Nephron (organoid): ENCODE results near the gene PTPRA.

Experiments used
- H3K27ac Mint-ChIP-seq, 3 experiments: 2 replicates each; pipeline ENCODE4 v1.8.0; 2020; ENCODE audit warnings: mixed read lengths in 3 of 3, mild to moderate bottlenecking in 2 of 3, moderate library complexity in 1 of 3
- H3K27me3 Mint-ChIP-seq: 2 replicates; pipeline ENCODE4 v1.8.0; 2021; ENCODE audit warnings: low read depth, mild to moderate bottlenecking, moderate library complexity, mixed read lengths
- H3K36me3 Mint-ChIP-seq: 2 replicates; pipeline ENCODE4 v1.8.0; 2020; ENCODE audit warnings: low read depth, mixed read lengths
- H3K4me1 Mint-ChIP-seq: 2 replicates; pipeline ENCODE4 v1.8.0; 2020; ENCODE audit warnings: mixed read lengths
- H3K4me3 Mint-ChIP-seq, 3 experiments: 2 replicates each; pipeline ENCODE4 v1.8.0; 2020; ENCODE audit warnings: mild to moderate bottlenecking in 3 of 3, mixed read lengths in 3 of 3, moderate library complexity in 2 of 3
- H3K9me3 Mint-ChIP-seq: 2 replicates; pipeline ENCODE4 v1.8.0; 2020; ENCODE audit warnings: mixed read lengths
- CTCF ChIP-seq, 3 experiments: fragments of 200-600 bp; sonication (generic); IDR thresholded peaks; one replicate each; pipeline ENCODE4 v1.5.0; 2021; ENCODE audit warnings: antibody characterized with exemption in 3 of 3; ENCODE audit not compliant: unreplicated experiment in 3 of 3

Gene PTPRA

GRCh38 chr20:2984028-2984501 lies 110.8 kb downstream of the PTPRA start:
- Mint-ChIP-seq H3K27me3 (no peaks in the 10 kb centered on the region), H3K27ac (no peak overlapping the region), H3K4me3 (no peak overlapping the region), H3K36me3 (peaks cover 27% of the 10 kb centered on the region), H3K4me1 (no peaks in the 10 kb centered on the region), H3K9me3 (no peaks in the 10 kb centered on the region)
- no peak for TF ChIP-seq CTCF (IDR thresholded peaks at IDR 0.05; ENCODE audit: unreplicated experiment in 3 of 3)

- Mint-ChIP-seq H3K27ac (no peak overlapping the region), H3K4me1 (no peaks in the 10 kb centered on the region), H3K9me3 (no peaks in the 10 kb centered on the region), H3K4me3 (no peak overlapping the region), H3K36me3 (peaks cover 34% of the 10 kb centered on the region), H3K27me3 (no peaks in the 10 kb centered on the region)
- TF ChIP-seq CTCF (IDR thresholded peaks at IDR 0.05; ENCODE audit: unreplicated experiment in 3 of 3): no peak
Observed at GRCh38 chr20:2984956-2985661, 111.8 kb downstream of the PTPRA start.

- no peak for TF ChIP-seq CTCF (IDR thresholded peaks at IDR 0.05; ENCODE audit: unreplicated experiment in 3 of 3)
- no peaks in the 10 kb centered on the region for H3K4me1 Mint-ChIP-seq
- H3K27me3 Mint-ChIP-seq: no peaks in the 10 kb centered on the region
- H3K4me3 Mint-ChIP-seq: no peak overlapping the region
- no peak overlapping the region for H3K27ac Mint-ChIP-seq
- no peaks in the 10 kb centered on the region for H3K9me3 Mint-ChIP-seq
- peaks cover 44% of the 10 kb centered on the region for H3K36me3 Mint-ChIP-seq
Observed at GRCh38 chr20:2986466-2986865, 113.2 kb downstream of the PTPRA start.

GRCh38 chr20:2987861-2988260 lies 114.6 kb downstream of the PTPRA start:
- Mint-ChIP-seq H3K36me3 (peaks cover 53% of the 10 kb centered on the region), H3K4me1 (no peaks in the 10 kb centered on the region), H3K9me3 (no peaks in the 10 kb centered on the region), H3K27ac (no peak overlapping the region), H3K27me3 (no peaks in the 10 kb centered on the region), H3K4me3 (no peak overlapping the region)
- TF ChIP-seq CTCF (IDR thresholded peaks at IDR 0.05; ENCODE audit: unreplicated experiment in 3 of 3): no peak

- Mint-ChIP-seq H3K4me1 (no peaks in the 10 kb centered on the region), H3K9me3 (no peaks in the 10 kb centered on the region), H3K4me3 (no peak overlapping the region), H3K27ac (no peak overlapping the region), H3K36me3 (peaks cover 70% of the 10 kb centered on the region), H3K27me3 (peaks cover 3% of the 10 kb centered on the region)
- TF ChIP-seq CTCF (IDR thresholded peaks at IDR 0.05; ENCODE audit: unreplicated experiment in 3 of 3): no peak
Observed at GRCh38 chr20:2991532-2991931, 118.3 kb downstream of the PTPRA start.

- no peak for TF ChIP-seq CTCF (IDR thresholded peaks at IDR 0.05; ENCODE audit: unreplicated experiment in 3 of 3)
- H3K4me1 Mint-ChIP-seq: no peaks in the 10 kb centered on the region
- H3K36me3 Mint-ChIP-seq: peaks cover 57% of the 10 kb centered on the region
- no peaks in the 10 kb centered on the region for H3K9me3 Mint-ChIP-seq
- peaks cover 3% of the 10 kb centered on the region for H3K27me3 Mint-ChIP-seq
- H3K4me3 Mint-ChIP-seq: no peak overlapping the region
- H3K27ac Mint-ChIP-seq: no peak overlapping the region
Observed at GRCh38 chr20:2993250-2993649, 120.0 kb downstream of the PTPRA start.
